Activated CD8-positive, alpha-beta T cell treated with anti-CD3 and anti-CD28 coated beads for 36 hours (primary cell): ENCODE data around the gene CXorf58. TPM values are rescaled to one million over a fixed set of nuclear protein-coding genes. Genes with fewer than 3 reads are reported as not detected.

Experiments used
- ATAC-seq: fragments of 200-7000 bp; cut with Tn5 transposase; one replicate; pipeline ENCODE4 v1.10.0; 2021; ENCODE audit warnings: mild to moderate bottlenecking, moderate library complexity
- CTCF ChIA-PET: fragments of 350-600 bp; sonication (Branson Sonifier 250); formaldehyde crosslinking; loops from one replicate; lab custom pipeline; 2021; ENCODE audit warnings: antibody characterized with exemption; lab: Charles Lee
- POLR2A ChIA-PET: fragments of 350-600 bp; sonication (Branson Sonifier 250); formaldehyde crosslinking; loops from one replicate; lab custom pipeline; 2021; ENCODE audit warnings: antibody characterized with exemption; lab: Charles Lee
- DNase-seq: peaks from one replicate; pipeline ENCODE4 v3.0.0-alpha.2; 2020
- H3K27ac Mint-ChIP-seq: one replicate; pipeline ENCODE4 v1.8.0; 2021; ENCODE audit warnings: mild to moderate bottlenecking, mixed read lengths
- H3K27me3 Mint-ChIP-seq: one replicate; pipeline ENCODE4 v1.8.0; 2021; ENCODE audit warnings: mixed read lengths
- H3K36me3 Mint-ChIP-seq: one replicate; pipeline ENCODE4 v1.8.0; 2021; ENCODE audit warnings: low read depth, mixed read lengths
- H3K4me1 Mint-ChIP-seq: one replicate; pipeline ENCODE4 v1.8.0; 2021; ENCODE audit warnings: low read depth, mixed read lengths
- H3K4me3 Mint-ChIP-seq: one replicate; pipeline ENCODE4 v1.8.0; 2021; ENCODE audit warnings: mild to moderate bottlenecking, moderate library complexity, mixed read lengths
- H3K9me3 Mint-ChIP-seq: one replicate; pipeline ENCODE4 v1.8.0; 2021; ENCODE audit warnings: mixed read lengths
- intact Hi-C: fragments of 100-400 bp; cut with micrococcal nuclease; formaldehyde crosslinking; loops from one replicate; pipeline ENCODE4 v1.10.0; 2022
- total RNA-seq, 2 experiments: library from RNA; stranded (reverse); gene quantifications; one replicate each; pipeline ENCODE4 v1.2.3, GENCODE V29; 2021
- TF ChIP-seq, protein P1 (sequence below): fragments of 200-600 bp; IDR thresholded peaks from one replicate; pipeline ENCODE4 v1.8.0; 2022; ENCODE audit warnings: antibody characterized with exemption, mild to moderate bottlenecking

CXorf58 gene
- total RNA-seq, 2 experiments from 2014 or later = 0.14 TPM; not detected in 1

DNA sequence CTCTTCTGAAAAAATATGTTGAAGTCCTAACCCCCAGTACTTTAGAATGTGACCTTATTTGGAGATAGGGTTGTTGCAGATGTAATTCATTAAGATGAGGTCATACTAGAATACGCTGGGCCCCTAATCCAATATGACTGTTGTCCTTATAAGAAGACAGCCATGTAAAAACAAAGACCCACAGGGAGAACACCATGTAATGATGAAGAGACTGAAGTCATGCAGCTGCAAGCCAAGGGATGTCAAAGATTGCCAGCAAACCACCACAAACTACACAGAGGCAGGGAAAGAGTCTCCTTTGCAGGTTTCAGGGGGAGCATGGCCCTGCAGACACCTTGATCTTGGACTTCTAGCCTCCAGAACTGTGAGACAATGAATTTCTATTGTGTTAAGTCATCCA is 37.4 kb downstream of the CXorf58 start:
- ATAC-seq (no peak), DNase-seq (no peak)
- intact Hi-C loops = no loop called here
- H3K36me3 Mint-ChIP-seq = no peaks in the 10 kb centered on the region
- ChIA-PET CTCF (interaction anchor here (1.1 kb wide), 1 partner anchor 11 kb away, joined by 3 read pairs; no protein-coding TSS in a partner anchor), POLR2A (no interaction called here)
- H3K4me3 Mint-ChIP-seq = no peak overlapping the region
- no peak overlapping the region for H3K27ac Mint-ChIP-seq
- no peaks in the 10 kb centered on the region for H3K27me3 Mint-ChIP-seq
- no peaks in the 10 kb centered on the region for H3K9me3 Mint-ChIP-seq
- peaks cover 2% of the 10 kb centered on the region for H3K4me1 Mint-ChIP-seq
- TF ChIP-seq, protein P1, sequence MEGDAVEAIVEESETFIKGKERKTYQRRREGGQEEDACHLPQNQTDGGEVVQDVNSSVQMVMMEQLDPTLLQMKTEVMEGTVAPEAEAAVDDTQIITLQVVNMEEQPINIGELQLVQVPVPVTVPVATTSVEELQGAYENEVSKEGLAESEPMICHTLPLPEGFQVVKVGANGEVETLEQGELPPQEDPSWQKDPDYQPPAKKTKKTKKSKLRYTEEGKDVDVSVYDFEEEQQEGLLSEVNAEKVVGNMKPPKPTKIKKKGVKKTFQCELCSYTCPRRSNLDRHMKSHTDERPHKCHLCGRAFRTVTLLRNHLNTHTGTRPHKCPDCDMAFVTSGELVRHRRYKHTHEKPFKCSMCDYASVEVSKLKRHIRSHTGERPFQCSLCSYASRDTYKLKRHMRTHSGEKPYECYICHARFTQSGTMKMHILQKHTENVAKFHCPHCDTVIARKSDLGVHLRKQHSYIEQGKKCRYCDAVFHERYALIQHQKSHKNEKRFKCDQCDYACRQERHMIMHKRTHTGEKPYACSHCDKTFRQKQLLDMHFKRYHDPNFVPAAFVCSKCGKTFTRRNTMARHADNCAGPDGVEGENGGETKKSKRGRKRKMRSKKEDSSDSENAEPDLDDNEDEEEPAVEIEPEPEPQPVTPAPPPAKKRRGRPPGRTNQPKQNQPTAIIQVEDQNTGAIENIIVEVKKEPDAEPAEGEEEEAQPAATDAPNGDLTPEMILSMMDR = no peak

DNA sequence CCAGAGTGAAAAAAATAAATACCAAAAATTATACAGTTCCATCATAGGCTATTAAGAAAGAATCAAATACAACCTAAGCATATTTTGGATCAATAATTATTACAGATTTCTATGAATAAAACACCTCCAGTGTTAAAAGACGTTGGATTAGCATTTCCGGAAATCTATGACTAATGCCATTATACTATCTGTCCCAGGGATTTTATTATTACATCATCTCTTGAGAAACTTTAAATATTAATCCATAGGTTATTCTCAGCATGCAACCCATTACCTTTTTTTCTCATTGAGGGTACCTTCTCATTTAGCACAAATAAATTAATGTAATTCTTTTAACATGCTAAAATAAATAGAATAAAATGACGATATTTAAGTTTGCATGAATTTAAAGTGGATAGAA is 44.6 kb downstream of the CXorf58 start:
- H3K27ac Mint-ChIP-seq = no peak overlapping the region
- peak overlapping the region; percentile 75 for H3K4me3 Mint-ChIP-seq
- POLR2A ChIA-PET = interaction anchor here (1.0 kb wide), 2 partner anchors 72 to 74 kb away, joined by 3 to 5 read pairs; partner anchors contain the start of gene KLHL15
- H3K36me3 Mint-ChIP-seq = no peaks in the 10 kb centered on the region
- intact Hi-C loops = loop anchor here (5.0 kb wide), 1 partner anchor 70 kb away; no protein-coding TSS in a partner anchor
- TF ChIP-seq, protein P1 = no peak
- CTCF ChIA-PET = interaction anchor here (0.7 to 1.5 kb wide), 2 partner anchors 102 to 103 kb away, joined by 3 to 8 read pairs; partner anchors contain the start of gene EIF2S3
- peaks cover 15% of the 10 kb centered on the region for H3K4me1 Mint-ChIP-seq
- H3K9me3 Mint-ChIP-seq = no peaks in the 10 kb centered on the region
- DNase-seq (no peak), ATAC-seq (no peak)
- no peaks in the 10 kb centered on the region for H3K27me3 Mint-ChIP-seq

DNA sequence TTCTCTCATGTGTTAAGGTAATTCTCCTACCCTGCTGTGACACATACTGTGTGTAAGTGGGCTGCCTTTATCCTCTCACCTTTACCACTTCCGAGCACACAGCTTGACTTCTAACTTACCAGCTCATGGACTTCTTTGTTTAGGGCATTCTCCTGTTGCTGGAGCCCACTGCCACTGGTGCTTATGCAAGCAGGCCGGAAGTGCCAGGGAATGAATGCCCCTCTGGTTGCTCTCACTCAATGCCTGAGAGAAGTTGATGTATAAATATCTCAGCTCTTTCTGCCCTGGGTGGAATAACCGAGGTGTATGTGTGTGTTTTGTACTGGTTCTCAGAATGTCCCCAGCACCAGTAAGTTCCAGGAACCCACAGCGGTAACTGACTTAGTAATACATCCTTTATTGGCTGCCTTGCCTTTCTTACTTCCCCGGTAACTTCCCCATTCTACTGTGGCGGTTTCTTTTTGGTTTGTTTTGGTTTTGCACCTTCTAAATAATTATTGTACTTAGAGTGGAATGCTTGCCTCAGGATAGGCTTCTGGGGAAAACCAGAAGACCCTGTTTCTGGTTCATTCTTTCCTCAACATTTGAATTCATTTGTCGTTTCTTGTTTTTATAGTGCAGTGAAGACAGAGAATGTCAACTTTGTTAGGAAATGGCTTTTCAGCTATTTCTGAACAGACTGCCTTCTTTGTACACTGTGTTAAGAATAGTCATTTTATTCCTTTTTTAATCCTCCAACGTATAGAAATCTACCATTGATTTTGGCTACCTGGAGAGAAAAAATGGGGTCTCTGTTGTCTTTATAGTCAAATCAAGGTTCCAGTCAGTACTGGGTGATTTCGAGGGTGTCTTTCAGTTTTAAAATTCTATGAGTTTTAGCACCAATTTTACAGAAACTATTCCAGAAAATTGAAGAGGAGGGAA is 45.4 kb downstream of the CXorf58 start:
- ChIA-PET POLR2A (interaction anchor here (1.0 kb wide), 2 partner anchors 71 to 73 kb away, joined by 3 to 5 read pairs; partner anchors contain the start of gene KLHL15), CTCF (interaction anchor here (0.7 to 1.5 kb wide), 2 partner anchors 101 to 102 kb away, joined by 3 to 8 read pairs; partner anchors contain the start of gene EIF2S3)
- H3K27ac Mint-ChIP-seq = peak overlapping the region; percentile 90
- H3K27me3 Mint-ChIP-seq = no peaks in the 10 kb centered on the region
- DNase-seq = peak; percentile 59
- peaks cover 15% of the 10 kb centered on the region for H3K4me1 Mint-ChIP-seq
- no peaks in the 10 kb centered on the region for H3K36me3 Mint-ChIP-seq
- intact Hi-C loops = loop anchor here (1.0 to 5.0 kb wide), 2 partner anchors 45 to 69 kb away; partner anchors contain the start of gene CXorf58
- ATAC-seq = peak; percentile 89
- TF ChIP-seq, protein P1 = no peak
- H3K4me3 Mint-ChIP-seq = peak overlapping the region; percentile 75
- H3K9me3 Mint-ChIP-seq = no peaks in the 10 kb centered on the region

DNA sequence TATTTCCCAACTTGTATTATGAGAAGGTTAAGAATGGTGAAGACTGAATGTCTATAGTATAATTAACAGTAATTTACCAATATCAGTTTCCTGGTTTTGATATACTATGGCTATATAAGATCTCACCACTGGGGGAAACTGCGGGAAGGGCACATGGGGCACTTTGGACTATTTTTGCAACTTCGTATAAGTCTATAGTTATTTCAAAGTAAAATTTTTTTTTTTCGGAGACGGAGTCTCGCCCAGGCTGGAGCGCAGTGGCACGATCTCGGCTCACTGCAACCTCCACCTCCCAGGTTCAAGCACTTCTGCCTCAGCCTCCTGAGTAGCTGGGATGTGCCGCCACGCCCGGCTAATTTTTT is 46.1 kb downstream of the CXorf58 start:
- Mint-ChIP-seq H3K4me1 (peaks cover 19% of the 10 kb centered on the region), H3K9me3 (no peaks in the 10 kb centered on the region), H3K27ac (peak overlapping the region; percentile 90), H3K27me3 (no peaks in the 10 kb centered on the region), H3K36me3 (no peaks in the 10 kb centered on the region), H3K4me3 (peak overlapping the region; percentile 75)
- intact Hi-C loops = loop anchor here (1.0 to 5.0 kb wide), 2 partner anchors 46 to 68 kb away; partner anchors contain the start of gene CXorf58
- TF ChIP-seq, protein P1 = peak; percentile 27
- ChIA-PET CTCF (interaction anchor here (1.1 kb wide), 1 partner anchor 48 kb away, joined by 3 read pairs; no protein-coding TSS in a partner anchor), POLR2A (no interaction called here)
- ATAC-seq (no peak), DNase-seq (peak; percentile 33)
